KMS-11 (cell line): ENCODE results near the gene ASIC2.
"Not testable (repeated sequence)": the region's sequence is repeated elsewhere in the genome, so short reads cannot be mapped to it uniquely, and the experiment has no call there.

Experiments
- H2AFZ ChIP-seq: fragments of 200-600 bp; sonication (generic); 2 replicates; pipeline ENCODE4 v1.6.1; 2016; ENCODE audit warnings: antibody characterized with exemption, mixed run types, low read depth
- H3K27ac ChIP-seq: fragments of 200-600 bp; sonication (generic); 2 replicates; pipeline ENCODE4 v1.6.1; 2016; ENCODE audit warnings: mild to moderate bottlenecking, mixed run types
- H3K27me3 ChIP-seq: fragments of 200-600 bp; sonication (generic); 2 replicates; pipeline ENCODE4 v1.6.1; 2017; ENCODE audit warnings: mild to moderate bottlenecking, low read depth, mixed run types, moderate library complexity; ENCODE audit not compliant: insufficient read depth
- H3K36me3 ChIP-seq: fragments of 200-600 bp; sonication (generic); 2 replicates; pipeline ENCODE4 v1.6.1; 2017; ENCODE audit warnings: mild to moderate bottlenecking, mixed run types; ENCODE audit not compliant: insufficient read depth
- H3K4me1 ChIP-seq: fragments of 200-600 bp; sonication (generic); 2 replicates; pipeline ENCODE4 v1.6.1; 2016; ENCODE audit warnings: mild to moderate bottlenecking, low read depth, mixed run types; ENCODE audit not compliant: poor library complexity, severe bottlenecking
- H3K4me2 ChIP-seq: fragments of 200-600 bp; sonication (generic); 2 replicates; pipeline ENCODE4 v1.7.0; 2016; ENCODE audit warnings: mild to moderate bottlenecking, mixed run types
- H3K4me3 ChIP-seq: fragments of 200-600 bp; sonication (generic); IDR thresholded peaks from 2 replicates; pipeline ENCODE4 v1.6.1; 2017; ENCODE audit warnings: low read depth, low read length, mixed read lengths; ENCODE audit not compliant: insufficient read depth
- H3K79me2 ChIP-seq: fragments of 200-600 bp; sonication (generic); 2 replicates; pipeline ENCODE4 v1.6.1; 2016; ENCODE audit warnings: low read depth, mixed run types; ENCODE audit not compliant: insufficient read depth
- H3K9ac ChIP-seq: fragments of 200-600 bp; sonication (generic); 2 replicates; pipeline ENCODE4 v1.6.1; 2016; ENCODE audit warnings: mild to moderate bottlenecking, mixed run types
- H4K20me1 ChIP-seq: fragments of 200-600 bp; sonication (generic); 2 replicates; pipeline ENCODE4 v1.6.1; 2016; ENCODE audit warnings: mild to moderate bottlenecking, mixed run types; ENCODE audit not compliant: insufficient read depth
- CTCF ChIP-seq: fragments of 200-600 bp; sonication (generic); conservative IDR thresholded peaks from 2 replicates; pipeline ENCODE4 v1.6.1; 2017; ENCODE audit warnings: low read depth, mild to moderate bottlenecking, antibody characterized with exemption, low read length, moderate library complexity, mixed read lengths

ASIC2 gene

GRCh38 chr17:32988481-32989101 lies 304.5 kb downstream of the ASIC2 start:
- Histone ChIP-seq H3K27ac (peak overlapping the region; percentile 79; the same call in 1 of the 2 replicates), H3K36me3 (no peaks in the 10 kb centered on the region), H3K27me3 (no peaks in the 10 kb centered on the region), H2AFZ (no peak overlapping the region), H3K9ac (no peak overlapping the region), H3K4me1 (peaks cover 82% of the 10 kb centered on the region), H3K4me2 (no peak overlapping the region), H3K4me3 (no peak overlapping the region), H3K79me2 (no peaks in the 10 kb centered on the region), H4K20me1 (no peaks in the 10 kb centered on the region)
- TF ChIP-seq CTCF = no peak

- H3K4me2 ChIP-seq = peak overlapping the region; percentile 33; the same call in 1 of the 2 replicates
- H3K27me3 ChIP-seq, H4K20me1 ChIP-seq, H3K4me3 ChIP-seq, H3K79me2 ChIP-seq, H3K36me3 ChIP-seq, H2AFZ ChIP-seq: not testable (repeated sequence)
- peak overlapping the region; percentile 79 for H3K27ac ChIP-seq
- peak overlapping the region; percentile 37; the same call in 1 of the 2 replicates for H3K9ac ChIP-seq
- peaks cover 74% of the 10 kb centered on the region for H3K4me1 ChIP-seq
Measured at GRCh38 chr17:32987868-32988267, 305.2 kb downstream of the ASIC2 start.

GRCh38 chr17:32987453-32987805 lies 305.7 kb downstream of the ASIC2 start:
- not testable (repeated sequence) for H4K20me1 ChIP-seq, H3K79me2 ChIP-seq, H3K27me3 ChIP-seq, H3K4me3 ChIP-seq, H3K36me3 ChIP-seq
- H3K9ac ChIP-seq = peak overlapping the region; percentile 37; the same call in 1 of the 2 replicates
- peak overlapping the region; percentile 79 for H3K27ac ChIP-seq
- H3K4me1 ChIP-seq = peaks cover 70% of the 10 kb centered on the region
- peak overlapping the region; percentile 33; the same call in 1 of the 2 replicates for H3K4me2 ChIP-seq
- H2AFZ ChIP-seq = peak overlapping the region; percentile 8; the same call in 1 of the 2 replicates

- Histone ChIP-seq H3K9ac (no peak overlapping the region), H3K4me2 (no peak overlapping the region), H3K79me2 (no peaks in the 10 kb centered on the region), H3K4me1 (peaks cover 50% of the 10 kb centered on the region), H4K20me1 (no peaks in the 10 kb centered on the region), H3K36me3 (no peaks in the 10 kb centered on the region), H3K27me3 (no peaks in the 10 kb centered on the region), H3K4me3 (no peak overlapping the region), H3K27ac (no peak overlapping the region), H2AFZ (no peak overlapping the region)
- TF ChIP-seq CTCF = no peak
Measured at GRCh38 chr17:32985050-32985756, 307.9 kb downstream of the ASIC2 start.

GRCh38 chr17:32981611-32982010 lies 311.5 kb downstream of the ASIC2 start:
- H3K4me1 ChIP-seq = peaks cover 25% of the 10 kb centered on the region
- H3K4me2 ChIP-seq, H3K27me3 ChIP-seq, H3K4me3 ChIP-seq, H3K36me3 ChIP-seq, H3K9ac ChIP-seq, H3K27ac ChIP-seq, H3K79me2 ChIP-seq, H4K20me1 ChIP-seq, H2AFZ ChIP-seq: not testable (repeated sequence)

GRCh38 chr17:32980230-32980629 lies 312.9 kb downstream of the ASIC2 start:
- H3K4me1 ChIP-seq = peaks cover 25% of the 10 kb centered on the region
- no peak overlapping the region for H3K9ac ChIP-seq
- no peaks in the 10 kb centered on the region for H3K79me2 ChIP-seq
- no peak overlapping the region for H3K4me3 ChIP-seq
- no peak overlapping the region for H2AFZ ChIP-seq
- H3K27me3 ChIP-seq = no peaks in the 10 kb centered on the region
- no peaks in the 10 kb centered on the region for H4K20me1 ChIP-seq
- no peaks in the 10 kb centered on the region for H3K36me3 ChIP-seq
- no peak overlapping the region for H3K4me2 ChIP-seq
- no peak overlapping the region for H3K27ac ChIP-seq
- TF ChIP-seq CTCF = no peak
